OCI-LY1 (cell line): ENCODE measurements around the gene LGALS14.

ENCODE experiments used
- H2AFZ ChIP-seq: fragments of 200-600 bp; sonication (generic), shearing (Covaris generic); 2 replicates; pipeline ENCODE4 v1.6.0; 2014; ENCODE audit warnings: antibody characterized with exemption, mild to moderate bottlenecking, low read length
- H3F3A ChIP-seq: fragments of 200-600 bp; sonication (generic), shearing (Covaris generic); 2 replicates; pipeline ENCODE4 v1.6.0; 2014; ENCODE audit warnings: mild to moderate bottlenecking, antibody characterized with exemption, low read length, moderate library complexity; ENCODE audit not compliant: insufficient read depth
- H3K27ac ChIP-seq: fragments of 200-600 bp; sonication (generic); 2 replicates; pipeline ENCODE4 v1.5.1; 2014; ENCODE audit warnings: low read length, mixed run types, mild to moderate bottlenecking, low read depth; ENCODE audit not compliant: poor library complexity, severe bottlenecking
- H3K27me3 ChIP-seq: fragments of 200-600 bp; sonication (generic); 2 replicates; pipeline ENCODE4 v1.6.0; 2014; ENCODE audit warnings: antibody characterized with exemption, mild to moderate bottlenecking, low read length, moderate library complexity; ENCODE audit not compliant: insufficient read depth
- H3K36me3 ChIP-seq: fragments of 200-600 bp; sonication (generic); 2 replicates; pipeline ENCODE4 v1.6.1; 2014; ENCODE audit warnings: mild to moderate bottlenecking, antibody characterized with exemption, low read length, moderate library complexity, mixed read lengths; ENCODE audit not compliant: insufficient read depth
- H3K4me1 ChIP-seq: fragments of 200-600 bp; sonication (generic); 2 replicates; pipeline ENCODE4 v1.5.1; 2014; ENCODE audit warnings: mild to moderate bottlenecking, low read length, moderate library complexity; ENCODE audit not compliant: insufficient read depth, severe bottlenecking
- H3K4me2 ChIP-seq: fragments of 200-600 bp; sonication (generic), shearing (Covaris generic); 2 replicates; pipeline ENCODE4 v1.6.1; 2014; ENCODE audit warnings: low read length
- H3K4me3 ChIP-seq: fragments of 200-600 bp; sonication (generic); 2 replicates; pipeline ENCODE4 v1.5.1; 2014; ENCODE audit warnings: low read length, low read depth, mild to moderate bottlenecking, mixed read lengths; ENCODE audit not compliant: poor library complexity, severe bottlenecking
- H3K79me2 ChIP-seq: fragments of 200-600 bp; shearing (Covaris generic); 2 replicates; pipeline ENCODE4 v1.6.1; 2016; ENCODE audit warnings: mixed run types, low read length, mixed read lengths; ENCODE audit not compliant: insufficient read depth
- H3K9ac ChIP-seq: fragments of 200-600 bp; sonication (generic), shearing (Covaris generic); 2 replicates; pipeline ENCODE4 v1.6.1; 2014; ENCODE audit warnings: mild to moderate bottlenecking, low read length, mixed read lengths
- H3K9me2 ChIP-seq: fragments of 200-600 bp; sonication (generic), shearing (Covaris generic); 2 replicates; pipeline ENCODE4 v1.6.1; 2014; ENCODE audit warnings: low read depth, mild to moderate bottlenecking, low read length, mixed read lengths
- H3K9me3 ChIP-seq: fragments of 200-600 bp; shearing (Covaris generic); 2 replicates; pipeline ENCODE4 v1.6.1; 2014; ENCODE audit warnings: low read length, mixed read lengths
- H4K20me1 ChIP-seq: fragments of 200-600 bp; sonication (generic), shearing (Covaris generic); 2 replicates; pipeline ENCODE4 v1.6.0; 2016; ENCODE audit warnings: mild to moderate bottlenecking, low read length; ENCODE audit not compliant: insufficient read depth
- CTCF ChIP-seq: fragments of 200-600 bp; sonication (generic), shearing (Covaris generic); IDR thresholded peaks from 2 replicates; pipeline ENCODE4 v1.5.1; 2017; ENCODE audit warnings: mild to moderate bottlenecking, antibody characterized with exemption, low read length, moderate library complexity, mixed read lengths
- EZH2 ChIP-seq: fragments of 200-600 bp; sonication (generic), shearing (Covaris generic); IDR thresholded peaks from 2 replicates; pipeline ENCODE4 v1.8.0; 2017; ENCODE audit warnings: borderline replicate concordance, mixed run types, mild to moderate bottlenecking, antibody characterized with exemption, low read length, moderate library complexity, mixed read lengths

The LGALS14 gene

GRCh38 chr19:39692822-39693221, 11.5 kb upstream of the LGALS14 start:
- H3K4me1 ChIP-seq: no peaks in the 10 kb centered on the region
- H3K9me3 ChIP-seq: no peaks in the 10 kb centered on the region
- no peak overlapping the region for H3K4me2 ChIP-seq
- H3K36me3 ChIP-seq: no peaks in the 10 kb centered on the region
- H2AFZ ChIP-seq: no peak overlapping the region
- no peak overlapping the region for H3K4me3 ChIP-seq
- no peak overlapping the region for H3K27ac ChIP-seq
- H3F3A ChIP-seq: no peaks in the 10 kb centered on the region
- TF ChIP-seq CTCF: no peak
- no peak for TF ChIP-seq EZH2
- no peaks in the 10 kb centered on the region for H3K79me2 ChIP-seq
- H3K27me3 ChIP-seq: no peaks in the 10 kb centered on the region
- H3K9ac ChIP-seq: no peak overlapping the region
- no peaks in the 10 kb centered on the region for H3K9me2 ChIP-seq
- no peaks in the 10 kb centered on the region for H4K20me1 ChIP-seq

GRCh38 chr19:39695759-39696158, 8.5 kb upstream of the LGALS14 start:
- no peak overlapping the region for H3K4me3 ChIP-seq
- no peaks in the 10 kb centered on the region for H4K20me1 ChIP-seq
- no peak overlapping the region for H2AFZ ChIP-seq
- no peak for TF ChIP-seq CTCF
- no peaks in the 10 kb centered on the region for H3F3A ChIP-seq
- no peaks in the 10 kb centered on the region for H3K4me1 ChIP-seq
- no peak overlapping the region for H3K4me2 ChIP-seq
- no peaks in the 10 kb centered on the region for H3K27me3 ChIP-seq
- no peaks in the 10 kb centered on the region for H3K9me2 ChIP-seq
- no peaks in the 10 kb centered on the region for H3K79me2 ChIP-seq
- no peak overlapping the region for H3K9ac ChIP-seq
- no peak overlapping the region for H3K27ac ChIP-seq
- no peaks in the 10 kb centered on the region for H3K9me3 ChIP-seq
- no peaks in the 10 kb centered on the region for H3K36me3 ChIP-seq

GRCh38 chr19:39696387-39696786, 7.9 kb upstream of the LGALS14 start:
- no peaks in the 10 kb centered on the region for H3K9me3 ChIP-seq
- no peaks in the 10 kb centered on the region for H4K20me1 ChIP-seq
- no peaks in the 10 kb centered on the region for H3K9me2 ChIP-seq
- TF ChIP-seq CTCF: no peak
- no peak for TF ChIP-seq EZH2
- no peak overlapping the region for H3K27ac ChIP-seq
- H3K36me3 ChIP-seq: no peaks in the 10 kb centered on the region
- no peak overlapping the region for H3K4me3 ChIP-seq
- H3K9ac ChIP-seq: no peak overlapping the region
- no peaks in the 10 kb centered on the region for H3F3A ChIP-seq
- no peaks in the 10 kb centered on the region for H3K79me2 ChIP-seq
- H3K4me1 ChIP-seq: no peaks in the 10 kb centered on the region
- H3K27me3 ChIP-seq: no peaks in the 10 kb centered on the region
- no peak overlapping the region for H3K4me2 ChIP-seq
- no peak overlapping the region for H2AFZ ChIP-seq
